ENCODE data around the gene SLC25A26. TPM values are rescaled to one million over a fixed set of nuclear protein-coding genes. Genes with fewer than 3 reads are reported as not detected.

The SLC25A26 gene
- total RNA-seq, 1 experiment from 2014 or later: 13.2 TPM

DNA sequence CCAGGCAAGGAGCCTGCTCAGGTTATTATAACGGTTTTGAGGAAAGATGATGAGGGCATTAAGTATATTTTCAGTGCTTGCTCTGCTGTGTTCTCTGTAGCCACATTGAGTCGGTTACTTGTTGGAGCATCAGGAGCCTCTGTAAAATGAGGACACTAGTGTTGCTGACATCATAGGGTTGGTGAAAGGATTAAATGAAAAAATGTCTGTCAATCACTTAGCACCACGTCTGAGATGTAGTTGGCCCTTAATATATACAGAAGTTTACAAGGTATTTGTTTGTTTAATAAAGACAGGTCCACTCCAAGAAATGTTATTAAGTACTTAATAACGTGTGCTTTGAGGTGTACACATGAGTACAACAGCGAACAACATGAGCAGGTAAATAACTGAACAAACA is 735 bp upstream of the SLC25A26 start:
- Histone ChIP-seq H3K27me3 (ENCODE audit: control insufficient read depth, insufficient read depth, low read length) (no peaks in the 10 kb centered on the region; the same call in 1 of the 2 replicates), H3K27ac (ENCODE audit: low read length) (no peak overlapping the region), H3K4me1 (ENCODE audit: control insufficient read depth, insufficient read depth, low read length) (no peaks in the 10 kb centered on the region), H3K36me3 (ENCODE audit: control insufficient read depth, insufficient read depth, low read length) (peaks cover 5% of the 10 kb centered on the region; the same call in 1 of the 2 replicates), H3K4me3 (ENCODE audit: low read depth in 2 of 2, low read length in 2 of 2) (peak overlapping the region; percentile 66 to 72; a peak in 3 of 4 replicates), H3K9me3 (ENCODE audit: control insufficient read depth, insufficient read depth, low read depth, low read length) (no peaks in the 10 kb centered on the region)
- ChIA-PET POLR2A (interaction anchor here (0.6 kb wide), 1 partner anchor 263 kb away, joined by 5 read pairs; no protein-coding TSS in a partner anchor), CTCF (no interaction called here)
- in situ Hi-C loops (cut with HindIII; ENCODE audit: low pct_unique_long_range_greater_than_20kb, low sequenced_read_pairs) (no loop called here), intact Hi-C loops (cut with micrococcal nuclease; ENCODE audit: unreplicated experiment) (no loop called here)
- no peak for TF ChIP-seq TCF7L2 (IDR thresholded peaks at IDR 0.05; ENCODE audit: low read depth, low read length)
- TF ChIP-seq CTCF (IDR thresholded peaks at IDR 0.05): no peak
- TF ChIP-seq POLR2AphosphoS5 (IDR thresholded peaks at IDR 0.05; ENCODE audit: low read depth, low read length): no peak
- no peak for TF ChIP-seq SIN3A (IDR thresholded peaks at IDR 0.05; ENCODE audit: borderline replicate concordance, insufficient read depth, low read depth, low read length)
- TF ChIP-seq, protein P1, sequence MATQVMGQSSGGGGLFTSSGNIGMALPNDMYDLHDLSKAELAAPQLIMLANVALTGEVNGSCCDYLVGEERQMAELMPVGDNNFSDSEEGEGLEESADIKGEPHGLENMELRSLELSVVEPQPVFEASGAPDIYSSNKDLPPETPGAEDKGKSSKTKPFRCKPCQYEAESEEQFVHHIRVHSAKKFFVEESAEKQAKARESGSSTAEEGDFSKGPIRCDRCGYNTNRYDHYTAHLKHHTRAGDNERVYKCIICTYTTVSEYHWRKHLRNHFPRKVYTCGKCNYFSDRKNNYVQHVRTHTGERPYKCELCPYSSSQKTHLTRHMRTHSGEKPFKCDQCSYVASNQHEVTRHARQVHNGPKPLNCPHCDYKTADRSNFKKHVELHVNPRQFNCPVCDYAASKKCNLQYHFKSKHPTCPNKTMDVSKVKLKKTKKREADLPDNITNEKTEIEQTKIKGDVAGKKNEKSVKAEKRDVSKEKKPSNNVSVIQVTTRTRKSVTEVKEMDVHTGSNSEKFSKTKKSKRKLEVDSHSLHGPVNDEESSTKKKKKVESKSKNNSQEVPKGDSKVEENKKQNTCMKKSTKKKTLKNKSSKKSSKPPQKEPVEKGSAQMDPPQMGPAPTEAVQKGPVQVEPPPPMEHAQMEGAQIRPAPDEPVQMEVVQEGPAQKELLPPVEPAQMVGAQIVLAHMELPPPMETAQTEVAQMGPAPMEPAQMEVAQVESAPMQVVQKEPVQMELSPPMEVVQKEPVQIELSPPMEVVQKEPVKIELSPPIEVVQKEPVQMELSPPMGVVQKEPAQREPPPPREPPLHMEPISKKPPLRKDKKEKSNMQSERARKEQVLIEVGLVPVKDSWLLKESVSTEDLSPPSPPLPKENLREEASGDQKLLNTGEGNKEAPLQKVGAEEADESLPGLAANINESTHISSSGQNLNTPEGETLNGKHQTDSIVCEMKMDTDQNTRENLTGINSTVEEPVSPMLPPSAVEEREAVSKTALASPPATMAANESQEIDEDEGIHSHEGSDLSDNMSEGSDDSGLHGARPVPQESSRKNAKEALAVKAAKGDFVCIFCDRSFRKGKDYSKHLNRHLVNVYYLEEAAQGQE (IDR thresholded peaks at IDR 0.05; ENCODE audit: insufficient read depth in 1 of 2, low read depth in 2 of 2, low read length in 1 of 2): no peak
- ATAC-seq (no peak), DNase-seq (ENCODE audit: low read depth, low spot score) (no peak)
- no TSS peak for BruUV-seq (replicated peaks)

- ATAC-seq: no peak
Measured at GRCh38 chr3:66224220-66224619, 3.4 kb downstream of the SLC25A26 start.

More at GRCh38 chr3:66224220-66224619, 3.4 kb downstream of the SLC25A26 start:
- ChIA-PET POLR2A (no interaction called here), CTCF (no interaction called here)
- Histone ChIP-seq H3K27ac (ENCODE audit: low read length) (no peak overlapping the region), H3K4me1 (ENCODE audit: control insufficient read depth, insufficient read depth, low read length) (no peaks in the 10 kb centered on the region), H3K36me3 (ENCODE audit: control insufficient read depth, insufficient read depth, low read length) (peaks cover 5% of the 10 kb centered on the region; the same call in 1 of the 2 replicates), H3K4me3 (ENCODE audit: low read depth in 2 of 2, low read length in 2 of 2) (no peak overlapping the region), H3K9me3 (ENCODE audit: control insufficient read depth, insufficient read depth, low read depth, low read length) (no peaks in the 10 kb centered on the region), H3K27me3 (ENCODE audit: control insufficient read depth, insufficient read depth, low read length) (no peaks in the 10 kb centered on the region)
- TF ChIP-seq, protein P1 (IDR thresholded peaks at IDR 0.05; ENCODE audit: insufficient read depth in 1 of 2, low read depth in 2 of 2, low read length in 1 of 2): no peak
- TF ChIP-seq CTCF (IDR thresholded peaks at IDR 0.05): no peak
- TF ChIP-seq POLR2AphosphoS5 (IDR thresholded peaks at IDR 0.05; ENCODE audit: low read depth, low read length): no peak
- TF ChIP-seq TCF7L2 (IDR thresholded peaks at IDR 0.05; ENCODE audit: low read depth, low read length): no peak
- no peak for TF ChIP-seq SIN3A (IDR thresholded peaks at IDR 0.05; ENCODE audit: borderline replicate concordance, insufficient read depth, low read depth, low read length)
- in situ Hi-C loops (cut with HindIII; ENCODE audit: low pct_unique_long_range_greater_than_20kb, low sequenced_read_pairs): no loop called here
- intact Hi-C loops (cut with micrococcal nuclease; ENCODE audit: unreplicated experiment): no loop called here
- DNase-seq (ENCODE audit: low read depth, low spot score): no peak
- BruUV-seq (replicated peaks): no TSS peak
